ENCODE results near the gene HCN3.
"Not testable (repeated sequence)": the region's sequence is repeated elsewhere in the genome, so short reads cannot be mapped to it uniquely, and the experiment has no call there.

The HCN3 gene

DNA sequence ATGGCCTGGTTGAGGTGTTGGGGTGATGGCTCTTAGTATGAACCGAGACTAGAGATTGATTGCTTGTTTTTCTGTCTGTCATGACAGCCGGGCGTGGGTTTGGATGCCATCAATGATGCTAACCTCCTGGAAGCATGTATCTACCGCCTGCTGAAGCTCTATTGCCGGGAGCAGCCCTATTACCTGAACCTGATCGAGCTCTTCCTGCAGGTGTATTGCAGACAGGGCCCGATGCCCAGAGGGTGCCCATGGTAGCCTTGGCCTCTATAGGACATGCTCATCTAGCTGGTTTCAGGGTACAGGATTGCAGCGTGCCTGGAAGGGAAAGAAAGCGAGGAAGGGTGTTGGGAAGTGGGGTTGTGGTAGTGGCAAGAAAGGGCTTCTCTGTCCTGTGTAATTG is 40.8 kb downstream of the HCN3 start:
- no peak for DNase-seq

DNA sequence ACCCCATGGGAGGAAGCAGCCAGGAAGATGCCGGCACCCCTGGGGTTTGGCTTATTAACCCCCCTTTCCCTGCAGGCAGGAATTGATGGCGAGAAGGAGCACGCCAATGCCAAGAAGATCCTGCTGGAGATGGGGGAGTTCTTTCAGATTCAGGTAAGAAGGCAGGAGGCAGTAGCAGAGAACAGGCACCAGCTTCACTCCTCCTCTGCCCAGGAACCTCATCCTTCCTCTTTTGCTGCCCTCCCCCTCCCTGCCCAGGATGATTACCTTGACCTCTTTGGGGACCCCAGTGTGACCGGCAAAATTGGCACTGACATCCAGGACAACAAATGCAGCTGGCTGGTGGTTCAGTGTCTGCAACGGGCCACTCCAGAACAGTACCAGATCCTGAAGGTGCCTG is 42.3 kb downstream of the HCN3 start:
- no peak for DNase-seq

DNA sequence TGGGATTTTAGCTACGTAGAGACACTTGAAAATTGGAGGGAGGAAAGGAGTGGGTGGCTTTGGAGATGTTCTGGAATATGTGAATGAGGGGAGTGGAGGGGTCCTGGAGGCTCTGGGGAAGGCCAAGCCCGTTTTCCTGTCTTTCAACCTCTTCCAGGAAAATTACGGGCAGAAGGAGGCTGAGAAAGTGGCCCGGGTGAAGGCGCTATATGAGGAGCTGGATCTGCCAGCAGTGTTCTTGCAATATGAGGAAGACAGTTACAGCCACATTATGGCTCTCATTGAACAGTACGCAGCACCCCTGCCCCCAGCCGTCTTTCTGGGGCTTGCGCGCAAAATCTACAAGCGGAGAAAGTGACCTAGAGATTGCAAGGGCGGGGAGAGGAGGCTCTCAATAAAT is 43.0 kb downstream of the HCN3 start:
- DNase-seq, result no peak

DNA sequence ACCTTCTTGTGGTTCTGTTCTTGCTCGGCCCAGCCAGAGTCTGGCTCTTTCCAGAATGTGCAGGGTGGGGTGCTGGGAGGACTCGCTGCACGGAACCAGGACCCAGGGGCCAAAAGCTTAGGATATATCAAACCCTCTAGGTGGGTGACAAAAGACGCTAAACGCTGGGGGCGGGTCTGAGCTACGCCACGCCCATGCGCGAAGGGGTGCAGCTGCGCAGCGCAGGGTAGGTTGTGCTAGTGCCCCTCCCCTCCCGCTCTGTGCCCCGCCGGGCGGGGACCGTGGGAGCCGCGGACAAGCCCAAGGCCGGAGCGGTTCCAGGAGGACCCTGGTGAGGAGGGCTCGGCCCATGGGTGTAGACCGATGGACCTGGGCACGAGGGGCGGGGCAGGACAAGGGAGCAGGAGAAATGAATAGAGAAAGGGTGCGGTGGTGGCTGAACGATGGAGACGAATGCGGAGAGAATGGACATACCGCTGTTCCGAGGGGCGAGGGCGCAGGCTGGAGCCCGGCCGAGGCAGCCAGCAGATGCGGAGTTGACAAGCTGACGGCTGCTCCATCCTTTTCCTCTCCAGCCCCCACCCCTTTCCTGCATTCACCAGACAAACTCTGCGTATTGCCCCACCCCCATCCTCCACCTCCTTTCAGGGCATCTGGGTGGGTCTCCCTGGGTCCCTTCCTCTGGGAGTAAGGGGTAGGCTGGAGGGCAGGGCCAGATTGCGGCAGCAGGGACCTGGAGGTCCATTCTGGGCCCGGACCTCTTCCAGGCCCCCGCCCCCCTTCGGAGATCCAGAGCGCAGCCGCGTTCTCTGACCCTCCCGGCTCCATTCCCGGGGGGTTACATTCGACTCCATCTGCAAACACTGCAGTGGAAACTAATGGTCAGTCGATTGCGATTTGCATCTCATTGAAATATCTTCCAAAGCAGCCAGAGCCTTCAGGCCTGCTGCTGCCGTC is 43.7 kb downstream of the HCN3 start, which contains the start of gene RUSC1:
Gene RUSC1 (plus strand): TSS at position 234 of the 957 bp plus-strand sequence. CDS start 880 bp downstream, outside the sequence.
- peak; percentile 81 for DNase-seq

DNA sequence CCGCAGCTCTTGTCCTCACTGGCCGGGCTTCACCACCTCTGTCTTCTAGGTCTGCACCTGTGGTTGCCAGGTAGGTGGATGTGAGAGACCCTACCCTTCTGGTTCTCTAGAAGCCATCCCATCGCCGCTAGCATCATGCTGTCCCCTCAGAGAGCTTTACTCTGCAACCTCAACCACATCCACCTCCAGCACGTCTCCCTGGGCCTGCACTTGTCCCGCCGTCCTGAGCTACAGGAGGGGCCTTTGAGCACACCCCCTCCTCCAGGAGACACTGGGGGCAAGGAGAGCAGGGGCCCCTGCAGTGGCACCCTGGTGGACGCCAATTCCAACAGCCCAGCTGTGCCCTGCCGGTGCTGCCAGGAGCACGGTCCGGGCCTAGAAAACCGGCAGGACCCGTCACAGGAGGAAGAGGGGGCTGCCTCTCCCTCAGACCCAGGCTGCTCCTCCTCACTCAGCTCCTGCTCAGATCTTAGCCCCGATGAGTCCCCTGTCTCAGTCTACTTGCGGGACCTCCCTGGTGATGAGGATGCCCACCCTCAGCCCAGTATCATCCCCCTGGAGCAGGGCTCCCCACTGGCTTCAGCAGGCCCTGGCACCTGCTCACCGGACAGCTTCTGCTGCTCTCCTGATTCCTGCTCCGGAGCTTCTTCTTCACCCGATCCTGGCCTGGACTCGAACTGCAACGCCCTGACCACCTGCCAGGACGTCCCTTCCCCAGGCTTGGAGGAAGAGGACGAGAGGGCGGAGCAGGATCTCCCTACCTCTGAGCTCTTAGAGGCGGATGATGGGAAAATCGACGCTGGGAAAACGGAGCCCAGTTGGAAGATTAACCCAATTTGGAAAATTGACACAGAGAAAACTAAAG is 44.6 kb downstream of the HCN3 start:
- DNase-seq, result no peak

DNA sequence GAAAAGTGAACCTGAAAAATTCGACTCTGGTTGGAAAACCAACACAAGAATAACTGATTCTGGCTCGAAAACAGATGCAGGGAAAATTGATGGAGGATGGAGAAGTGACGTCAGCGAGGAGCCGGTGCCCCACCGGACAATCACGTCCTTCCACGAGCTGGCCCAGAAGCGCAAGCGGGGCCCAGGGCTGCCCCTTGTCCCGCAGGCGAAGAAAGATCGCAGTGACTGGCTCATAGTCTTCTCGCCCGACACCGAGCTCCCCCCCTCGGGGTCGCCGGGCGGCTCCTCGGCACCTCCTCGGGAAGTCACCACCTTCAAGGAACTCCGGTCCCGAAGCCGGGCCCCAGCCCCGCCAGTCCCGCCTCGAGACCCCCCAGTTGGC is 45.3 kb downstream of the HCN3 start:
- peak; percentile 82 for DNase-seq

DNA sequence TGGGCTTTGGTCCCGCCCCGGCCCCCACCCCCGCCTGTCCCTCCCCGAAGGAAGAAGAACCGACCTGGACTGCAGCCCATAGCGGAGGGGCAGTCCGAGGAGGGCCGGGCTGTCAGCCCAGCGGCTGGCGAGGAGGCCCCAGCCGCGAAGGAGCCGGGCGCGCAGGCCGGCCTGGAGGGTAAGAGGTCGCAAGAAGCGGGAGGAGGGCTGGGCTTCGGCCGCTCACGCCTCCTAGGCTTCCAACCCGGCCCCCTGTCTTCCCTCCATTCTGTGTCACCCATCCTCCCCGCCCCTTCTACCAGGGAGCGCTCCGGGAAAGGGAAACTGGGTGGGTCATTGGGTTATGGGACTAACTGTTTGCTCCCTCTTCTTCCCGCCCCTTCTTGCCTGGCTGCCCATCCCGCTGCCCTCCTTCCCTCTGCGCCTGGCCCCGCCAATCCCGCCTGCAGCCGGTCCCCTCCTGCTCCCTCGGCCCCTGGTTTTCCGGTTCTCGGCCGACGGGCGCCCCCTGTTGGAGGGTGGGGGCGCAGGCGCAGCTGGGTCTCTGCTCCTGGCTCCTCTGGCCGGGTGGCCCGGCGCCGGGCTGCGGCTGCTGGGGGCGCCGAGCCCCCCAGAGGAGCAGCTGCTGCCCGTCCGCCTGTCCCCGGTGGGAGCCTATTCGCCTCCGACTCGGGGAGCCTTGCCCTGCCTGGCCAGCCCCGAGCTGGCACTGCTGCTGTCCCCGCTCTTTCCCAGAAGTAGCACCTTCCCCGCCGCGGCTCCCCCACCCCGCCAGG is 45.9 kb downstream of the HCN3 start:
- peak; percentile 96 for DNase-seq

DNA sequence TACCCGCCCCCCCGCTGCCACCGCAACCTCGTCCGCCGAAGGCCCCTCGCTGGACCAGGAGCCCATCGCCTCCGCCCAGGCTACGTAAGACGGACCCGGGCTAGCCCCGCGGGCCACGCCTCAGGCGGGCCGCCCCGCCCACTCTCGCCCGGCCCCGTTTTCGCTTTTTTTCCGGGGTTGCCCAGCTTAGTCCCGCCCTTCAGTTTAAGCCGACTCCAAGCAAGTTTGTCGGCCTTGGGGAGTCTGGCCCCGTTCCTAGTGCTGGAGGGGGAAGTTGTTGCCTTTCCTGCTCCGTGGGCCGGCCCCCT is 46.4 kb downstream of the HCN3 start:
- DNase-seq, result peak; percentile 93

DNA sequence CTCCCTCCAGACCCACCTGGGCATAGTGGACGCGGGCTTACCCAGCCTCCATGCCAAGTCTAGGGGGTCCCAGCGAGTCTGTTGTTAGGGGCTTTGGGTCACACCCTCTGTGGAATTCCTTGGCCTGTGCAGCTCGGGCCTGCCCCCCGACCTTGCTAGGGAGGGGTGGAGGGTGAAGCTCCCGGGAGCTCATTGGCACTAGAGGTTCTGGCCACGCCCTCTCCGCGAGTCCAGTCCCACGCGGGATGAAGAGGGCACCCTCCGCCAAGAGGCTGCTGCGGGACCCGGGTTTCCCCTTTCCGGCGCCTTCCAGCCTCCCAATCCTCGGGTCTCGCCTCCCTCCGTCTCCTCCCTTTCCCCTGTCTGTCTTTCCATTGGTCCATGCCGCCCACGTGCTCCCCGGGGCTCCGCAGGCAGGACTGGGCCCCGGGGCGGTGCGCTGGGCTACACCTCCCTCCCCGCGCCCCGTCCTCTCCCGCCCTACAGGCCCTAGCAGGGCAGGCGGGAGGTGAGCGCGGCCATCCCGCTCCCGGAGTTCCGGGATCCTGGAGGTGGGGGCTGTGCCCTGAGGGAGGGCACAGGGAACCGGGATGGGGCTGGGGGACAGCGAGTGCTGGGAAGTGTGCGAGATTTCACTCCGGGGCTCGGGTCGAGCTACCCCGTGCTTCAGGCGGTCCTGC is 46.9 kb downstream of the HCN3 start:
- DNase-seq, result peak; percentile 94

DNA sequence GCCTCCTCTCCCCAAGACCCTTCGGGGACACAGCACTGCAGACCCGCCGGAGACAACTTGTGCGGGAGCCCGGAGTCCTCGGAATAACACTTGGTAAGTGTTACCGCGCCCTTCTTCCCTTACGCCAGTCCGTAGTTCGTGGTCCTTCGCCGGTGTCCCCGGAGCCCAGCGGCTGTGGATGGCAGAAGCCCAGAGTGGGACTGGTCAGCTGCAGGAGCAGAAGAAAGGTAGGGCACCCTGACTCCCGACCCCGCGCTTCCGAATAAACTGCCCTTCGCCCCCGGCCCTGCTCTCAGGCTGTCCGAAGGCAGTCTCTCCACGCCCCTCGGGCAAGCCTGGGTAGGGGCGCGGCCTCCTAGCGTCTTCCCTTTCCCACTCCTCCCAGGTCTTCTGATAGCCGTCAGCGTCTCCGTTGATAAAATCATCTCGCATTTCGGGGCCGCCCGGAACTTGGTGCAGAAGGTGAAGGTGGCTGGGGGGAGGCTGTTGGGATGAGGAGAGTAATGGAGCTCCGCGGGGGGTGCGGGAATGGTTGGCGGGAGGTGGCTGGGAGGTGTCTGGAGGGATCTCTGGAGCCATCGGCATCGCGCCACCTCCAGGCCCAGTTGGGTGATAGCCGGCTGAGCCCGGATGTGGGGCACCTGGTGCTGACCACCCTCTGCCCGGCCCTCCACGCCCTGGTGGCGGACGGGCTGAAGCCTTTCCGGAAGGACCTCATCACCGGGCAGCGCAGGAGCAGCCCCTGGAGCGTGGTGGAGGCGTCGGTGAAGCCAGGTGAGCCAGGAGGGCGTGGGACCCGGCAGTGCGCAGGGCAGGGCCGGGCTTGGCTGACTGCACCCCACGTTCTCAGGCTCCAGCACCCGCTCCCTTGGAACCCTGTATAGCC is 47.7 kb downstream of the HCN3 start:
- peak; percentile 63 for DNase-seq

DNA sequence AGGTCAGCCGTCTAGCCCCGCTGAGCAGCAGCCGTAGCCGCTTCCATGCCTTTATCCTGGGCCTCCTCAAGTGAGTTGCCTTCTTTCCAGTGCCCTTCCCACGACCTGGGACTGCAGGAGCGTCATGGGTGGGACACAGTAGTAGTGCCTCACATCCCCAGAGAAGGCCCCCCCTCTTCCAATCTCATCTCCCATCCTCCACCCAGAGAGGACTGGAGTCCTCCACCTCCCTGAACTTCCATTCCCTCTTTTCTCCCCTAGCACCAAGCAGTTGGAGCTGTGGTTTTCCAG is 48.3 kb downstream of the HCN3 start:
- no peak for DNase-seq

DNA sequence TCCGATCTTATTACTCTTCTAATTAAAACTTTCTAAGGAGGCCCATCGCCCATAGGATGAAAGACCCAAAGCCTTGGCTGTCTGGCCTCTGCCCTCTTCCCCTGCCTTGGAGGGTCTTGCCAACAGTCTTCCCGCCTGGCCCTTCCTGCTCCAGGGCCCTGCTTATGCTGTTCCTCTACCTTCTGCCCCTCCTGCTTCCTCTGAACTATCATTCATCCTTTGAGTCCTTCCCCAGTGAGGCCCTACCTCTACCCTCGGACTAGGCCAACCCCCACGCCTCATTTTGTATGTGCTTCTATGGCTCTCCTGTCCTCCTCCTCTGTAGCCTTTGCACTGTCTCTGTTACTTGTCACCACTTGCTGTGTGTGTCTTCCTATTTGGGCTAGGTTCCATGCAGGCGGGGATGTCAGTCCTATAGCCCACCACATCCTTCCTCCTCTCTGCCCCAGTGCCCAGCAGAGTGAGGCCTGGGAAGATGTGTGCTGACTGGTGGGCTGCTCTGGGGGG is 48.8 kb downstream of the HCN3 start:
- DNase-seq, result no peak

DNA sequence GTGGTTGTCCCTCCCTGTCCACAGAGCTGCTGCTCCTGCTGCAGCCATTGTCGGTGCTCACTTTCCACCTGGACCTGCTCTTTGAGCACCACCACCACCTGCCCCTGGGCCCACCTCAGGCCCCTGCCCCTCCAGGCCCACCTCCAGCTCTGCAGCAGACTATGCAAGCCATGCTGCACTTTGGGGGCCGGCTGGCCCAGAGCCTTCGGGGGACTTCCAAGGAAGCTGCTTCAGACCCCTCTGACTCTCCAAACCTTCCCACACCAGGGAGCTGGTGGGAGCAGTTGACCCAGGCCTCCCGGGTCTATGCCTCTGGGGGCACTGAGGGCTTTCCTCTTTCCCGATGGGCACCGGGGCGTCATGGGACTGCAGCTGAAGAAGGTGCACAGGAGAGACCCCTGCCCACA is 49.4 kb downstream of the HCN3 start:
- DNase-seq, result no peak

DNA sequence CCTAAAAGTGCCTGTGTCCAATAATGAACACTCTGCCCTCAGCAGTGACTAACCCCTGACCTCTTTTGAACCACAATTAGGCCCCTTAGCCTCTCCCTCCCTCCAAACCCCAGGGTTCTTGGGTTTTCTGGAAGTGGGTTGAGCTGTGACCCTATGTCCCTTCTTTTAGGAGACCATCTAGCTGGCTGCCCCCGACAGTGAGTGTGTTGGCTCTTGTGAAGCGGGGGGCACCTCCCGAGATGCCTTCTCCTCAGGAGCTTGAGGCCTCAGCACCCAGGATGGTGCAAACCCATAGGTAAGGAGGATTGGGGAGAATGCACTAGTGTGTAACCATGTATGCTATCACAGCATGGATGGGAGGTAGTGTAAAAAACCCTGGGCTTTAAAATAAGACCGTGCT is 50.7 kb downstream of the HCN3 start:
- no peak for DNase-seq

DNA sequence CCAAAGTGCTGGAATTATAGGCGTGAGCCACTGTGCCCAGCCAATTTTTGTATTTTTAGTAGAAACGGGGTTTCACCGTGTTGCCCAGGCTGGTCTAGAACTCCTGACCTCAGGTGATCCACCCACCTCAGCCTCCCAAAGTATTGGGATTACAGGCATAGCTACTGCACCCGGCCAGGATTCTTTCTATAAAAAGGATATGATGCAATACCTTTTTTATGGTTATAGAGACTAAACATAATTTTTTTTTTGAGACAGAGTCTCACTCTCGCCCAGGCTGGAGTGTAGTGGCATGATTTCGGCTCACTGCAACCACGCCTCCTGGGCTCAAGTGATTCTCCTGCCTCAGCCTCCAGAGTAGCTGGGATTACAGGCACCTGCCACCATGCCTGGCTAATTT is 51.6 kb downstream of the HCN3 start:
- DNase-seq, result not testable (repeated sequence)

DNA sequence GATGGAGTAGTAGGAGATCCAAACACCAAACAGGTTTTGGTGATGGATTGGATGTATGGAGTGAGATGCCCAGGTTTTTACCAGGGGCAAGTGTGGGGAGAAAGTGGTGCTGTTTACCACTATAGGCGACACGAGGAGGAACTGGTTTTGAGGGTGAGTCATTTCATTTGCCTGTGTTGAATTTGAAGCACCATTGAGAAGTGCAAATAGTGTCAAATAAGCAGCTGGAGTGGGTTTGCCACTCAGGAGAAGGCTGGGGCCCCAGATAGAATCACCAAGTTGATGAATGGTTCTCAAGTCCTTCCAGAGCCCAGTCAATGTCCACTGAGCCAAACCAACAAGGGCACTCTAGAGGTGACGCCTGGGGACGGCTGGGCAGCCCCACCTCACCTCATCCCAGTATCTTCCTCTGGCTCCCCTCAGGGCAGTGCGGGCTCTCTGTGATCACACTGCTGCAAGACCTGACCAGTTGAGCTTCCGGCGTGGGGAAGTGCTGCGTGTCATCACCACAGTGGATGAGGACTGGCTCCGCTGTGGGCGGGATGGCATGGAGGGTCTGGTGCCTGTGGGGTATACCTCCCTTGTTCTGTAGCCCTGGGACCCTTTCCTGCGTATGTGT is 52.8 kb downstream of the HCN3 start:
- no peak for DNase-seq

DNA sequence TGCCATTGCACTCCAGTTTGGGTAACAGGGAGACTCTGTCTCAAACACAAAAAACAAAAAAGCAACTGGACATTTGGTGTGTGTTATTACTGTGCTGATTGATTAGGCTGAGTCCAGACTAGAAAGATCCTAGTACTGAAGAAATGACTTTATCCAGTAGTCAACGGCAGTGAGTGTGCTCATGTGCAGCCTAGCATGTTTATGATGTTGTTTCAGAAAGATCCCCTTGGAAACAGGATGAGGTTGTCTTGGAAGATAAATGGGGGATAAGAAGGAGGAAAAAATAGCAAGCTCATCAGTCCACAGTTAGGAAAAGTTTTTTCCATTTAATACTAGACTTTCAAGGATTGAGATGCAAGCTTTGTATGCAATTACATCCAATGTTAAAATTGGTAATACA is 57.7 kb downstream of the HCN3 start:
- DNase-seq, result no peak
